D721Med (cell line): Measurements from ENCODE around the gene SHB.

Experiments used
- DNase-seq: peaks from one replicate; pipeline ENCODE4 v3.0.0; 2011; ENCODE audit warnings: low spot score; ENCODE audit not compliant: insufficient read length
- FAIRE-seq: peaks from 2 replicates; lab custom pipeline; 2011; peaks lifted over from hg19 to GRCh38; lab: Jason Lieb, UNC
- CTCF ChIP-seq: IDR thresholded peaks from 2 replicates; pipeline ENCODE4 v1.5.1; 2012; ENCODE audit warnings: mild to moderate bottlenecking, control low read depth; ENCODE audit not compliant: insufficient read depth; ENCODE audit errors: missing control alignments

SHB gene

GRCh38 chr9:38088006-38088925 lies 19.2 kb upstream of the SHB start:
- peak; percentile 90 for TF ChIP-seq CTCF
- DNase-seq (no peak), FAIRE-seq (no peak)

GRCh38 chr9:38086496-38086895 lies 17.5 kb upstream of the SHB start:
- TF ChIP-seq CTCF, result no peak
- FAIRE-seq (no peak), DNase-seq (no peak)

GRCh38 chr9:38085308-38085707 lies 16.3 kb upstream of the SHB start:
- FAIRE-seq (no peak), DNase-seq (no peak)
- TF ChIP-seq CTCF, result no peak

- TF ChIP-seq CTCF, result no peak
- FAIRE-seq, result no peak
- no peak for DNase-seq
Observed at GRCh38 chr9:38084556-38084880, 15.5 kb upstream of the SHB start.

GRCh38 chr9:38083858-38084555 lies 15.0 kb upstream of the SHB start:
- DNase-seq, result no peak
- no peak for FAIRE-seq
- TF ChIP-seq CTCF, result no peak

- no peak for DNase-seq
- no peak for TF ChIP-seq CTCF
- FAIRE-seq, result no peak
Observed at GRCh38 chr9:38082446-38083287, 13.6 kb upstream of the SHB start.
